GM19239 (cell line): ENCODE data around the gene SLC6A8.
"Not testable (repeated sequence)": the region's sequence is repeated elsewhere in the genome, so short reads cannot be mapped to it uniquely, and the experiment has no call there.

ENCODE experiments used
- DNase-seq: peaks from one replicate; pipeline ENCODE4 v3.0.0; 2011; ENCODE audit warnings: low spot score; ENCODE audit not compliant: insufficient read length
- FAIRE-seq: peaks from 2 replicates; lab custom pipeline; 2011; peaks lifted over from hg19 to GRCh38; lab: Jason Lieb, UNC

SLC6A8 gene

GRCh38 chrX:153691032-153691827 is 3.5 kb downstream of the SLC6A8 start:
- not testable (repeated sequence) for FAIRE-seq, DNase-seq

DNA sequence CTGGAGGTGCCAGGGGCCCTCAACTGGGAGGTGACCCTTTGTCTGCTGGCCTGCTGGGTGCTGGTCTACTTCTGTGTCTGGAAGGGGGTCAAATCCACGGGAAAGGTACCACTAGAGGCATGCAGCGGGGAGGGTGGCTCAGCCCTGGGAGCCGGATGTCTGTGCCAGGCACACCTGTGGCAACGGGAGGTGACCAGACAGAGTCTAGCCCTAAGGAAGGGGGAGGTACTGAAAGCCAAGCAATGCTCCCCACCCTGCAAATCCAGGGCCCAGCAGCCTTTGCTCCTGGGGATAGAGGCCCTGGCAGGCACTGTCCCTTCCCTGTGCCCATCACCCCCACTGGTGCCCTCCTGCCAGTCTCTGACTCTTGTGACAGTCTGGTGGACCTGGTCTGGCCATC is 4.3 kb downstream of the SLC6A8 start:
- FAIRE-seq, result no peak
- DNase-seq, result no peak

DNA sequence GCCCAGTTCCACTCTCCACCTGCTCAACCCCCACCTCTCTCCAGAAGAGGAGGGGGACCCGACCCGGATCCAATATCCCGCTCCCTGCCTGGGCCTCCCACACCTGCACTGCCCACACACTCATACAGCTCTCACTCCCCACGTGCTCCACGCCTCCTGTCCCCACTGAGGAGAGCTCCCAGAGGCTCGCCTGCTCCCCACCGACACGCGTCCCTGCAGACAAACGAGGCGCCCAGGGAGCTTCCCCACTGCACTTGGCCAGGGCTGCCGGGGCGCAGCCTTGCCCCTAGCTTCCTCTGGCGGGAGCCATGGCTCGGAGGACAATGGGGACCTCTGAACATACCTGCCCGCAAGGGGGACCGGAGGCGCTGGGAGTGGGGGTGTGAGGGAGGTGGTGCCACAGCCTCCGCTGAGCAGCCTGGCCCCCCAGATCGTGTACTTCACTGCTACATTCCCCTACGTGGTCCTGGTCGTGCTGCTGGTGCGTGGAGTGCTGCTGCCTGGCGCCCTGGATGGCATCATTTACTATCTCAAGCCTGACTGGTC is 5.0 kb downstream of the SLC6A8 start:
- FAIRE-seq (no peak), DNase-seq (no peak)

- FAIRE-seq (no peak), DNase-seq (no peak)
Measured at GRCh38 chrX:153693216-153694086, 5.7 kb downstream of the SLC6A8 start.

DNA sequence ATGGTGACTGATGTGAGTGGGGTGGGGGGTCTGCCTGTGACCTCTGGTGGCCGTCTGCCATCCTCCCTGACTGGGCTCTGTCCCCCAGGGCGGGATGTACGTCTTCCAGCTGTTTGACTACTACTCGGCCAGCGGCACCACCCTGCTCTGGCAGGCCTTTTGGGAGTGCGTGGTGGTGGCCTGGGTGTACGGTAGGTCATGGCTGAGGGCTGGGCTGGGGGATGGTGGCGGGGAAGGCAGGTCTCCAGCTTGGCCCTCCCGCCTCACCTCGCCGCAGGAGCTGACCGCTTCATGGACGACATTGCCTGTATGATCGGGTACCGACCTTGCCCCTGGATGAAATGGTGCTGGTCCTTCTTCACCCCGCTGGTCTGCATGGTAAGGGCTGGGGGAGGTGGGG is 6.5 kb downstream of the SLC6A8 start:
- not testable (repeated sequence) for FAIRE-seq, DNase-seq

- FAIRE-seq (no peak), DNase-seq (no peak)
Measured at GRCh38 chrX:153694687-153695270, 7.1 kb downstream of the SLC6A8 start.

DNA sequence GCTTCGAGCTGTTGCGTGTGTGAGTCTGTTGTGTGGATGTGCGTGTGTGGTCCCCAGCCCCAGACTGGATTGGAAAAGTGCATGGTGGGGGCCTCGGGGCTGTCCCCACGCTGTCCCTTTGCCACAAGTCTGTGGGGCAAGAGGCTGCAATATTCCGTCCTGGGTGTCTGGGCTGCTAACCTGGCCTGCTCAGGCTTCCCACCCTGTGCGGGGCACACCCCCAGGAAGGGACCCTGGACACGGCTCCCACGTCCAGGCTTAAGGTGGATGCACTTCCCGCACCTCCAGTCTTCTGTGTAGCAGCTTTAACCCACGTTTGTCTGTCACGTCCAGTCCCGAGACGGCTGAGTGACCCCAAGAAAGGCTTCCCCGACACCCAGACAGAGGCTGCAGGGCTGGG is 8.4 kb downstream of the SLC6A8 start:
- FAIRE-seq (no peak), DNase-seq (no peak)

DNA sequence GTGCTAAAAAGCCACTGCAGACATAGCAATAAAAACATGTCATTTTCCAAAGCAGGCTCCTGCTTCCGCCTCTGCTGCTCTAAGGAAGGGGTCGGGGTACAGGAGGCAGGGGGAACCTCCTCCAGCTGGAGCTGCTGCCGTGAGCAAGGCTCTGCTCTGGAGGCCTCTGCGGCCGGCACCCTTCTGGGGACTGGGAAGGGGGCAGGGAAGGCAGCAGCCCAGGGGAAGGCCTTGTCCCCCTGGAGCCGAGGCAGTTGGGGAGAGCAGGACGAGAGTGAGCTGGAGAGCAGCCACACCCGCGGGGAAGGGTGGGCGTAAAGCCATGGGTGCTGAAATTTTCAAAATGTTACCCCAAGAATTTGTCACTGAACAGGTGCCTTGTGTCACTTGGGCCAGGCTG is 8.8 kb downstream of the SLC6A8 start:
- DNase-seq, FAIRE-seq: not testable (repeated sequence)

GRCh38 chrX:153696986-153697722 is 9.4 kb downstream of the SLC6A8 start:
- DNase-seq, result not testable (repeated sequence)

DNA sequence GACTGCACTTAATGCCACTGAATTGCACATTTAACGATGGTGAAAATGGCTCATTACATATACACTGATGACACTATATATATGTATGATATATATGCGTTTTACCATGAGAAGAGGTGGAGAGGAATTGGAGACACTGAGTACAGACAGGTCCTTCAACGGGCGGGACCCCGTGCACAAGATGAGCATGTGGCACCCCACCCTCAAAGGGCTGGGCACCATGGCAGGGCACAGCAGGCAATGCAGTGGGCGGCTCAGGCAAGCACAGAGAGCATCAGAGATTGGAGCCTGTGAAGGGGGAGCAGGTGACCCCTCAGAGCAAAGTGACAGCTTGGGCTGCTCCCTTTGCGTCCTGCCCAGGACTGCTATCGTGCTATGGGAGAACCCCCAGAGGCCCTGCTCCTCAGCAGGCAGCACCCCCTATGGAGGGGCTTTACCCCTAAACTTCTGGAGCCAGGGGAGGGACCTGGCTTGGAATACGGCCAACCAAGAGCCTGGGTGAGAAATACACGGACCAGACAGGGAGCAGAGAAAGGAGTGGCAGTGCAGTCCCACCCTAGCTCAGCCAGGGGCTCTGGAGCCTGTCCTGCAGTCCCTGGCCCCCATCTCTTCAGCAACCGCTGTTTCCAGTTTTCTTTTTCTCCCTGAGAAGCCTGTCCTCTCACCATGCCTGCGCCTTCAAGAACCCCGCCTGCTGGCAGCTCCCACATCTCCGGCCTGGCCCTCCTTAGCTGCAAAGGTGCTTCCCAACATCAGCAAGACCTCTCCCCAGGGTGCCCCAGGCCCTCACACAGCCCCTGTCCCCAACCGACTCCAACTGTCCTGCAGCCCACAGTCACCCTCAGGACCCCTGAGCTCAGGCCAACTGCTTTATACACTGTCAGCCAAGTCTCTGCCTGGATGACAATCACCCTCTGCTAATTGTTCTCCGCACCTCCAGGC is 10.5 kb downstream of the SLC6A8 start:
- no peak for DNase-seq
- no peak for FAIRE-seq

More at GRCh38 chrX:153696986-153697722, 9.4 kb downstream of the SLC6A8 start:
- not testable (repeated sequence) for FAIRE-seq

GRCh38 chrX:153699210-153699783 is 11.6 kb downstream of the SLC6A8 start:
- DNase-seq, FAIRE-seq: not testable (repeated sequence)

DNA sequence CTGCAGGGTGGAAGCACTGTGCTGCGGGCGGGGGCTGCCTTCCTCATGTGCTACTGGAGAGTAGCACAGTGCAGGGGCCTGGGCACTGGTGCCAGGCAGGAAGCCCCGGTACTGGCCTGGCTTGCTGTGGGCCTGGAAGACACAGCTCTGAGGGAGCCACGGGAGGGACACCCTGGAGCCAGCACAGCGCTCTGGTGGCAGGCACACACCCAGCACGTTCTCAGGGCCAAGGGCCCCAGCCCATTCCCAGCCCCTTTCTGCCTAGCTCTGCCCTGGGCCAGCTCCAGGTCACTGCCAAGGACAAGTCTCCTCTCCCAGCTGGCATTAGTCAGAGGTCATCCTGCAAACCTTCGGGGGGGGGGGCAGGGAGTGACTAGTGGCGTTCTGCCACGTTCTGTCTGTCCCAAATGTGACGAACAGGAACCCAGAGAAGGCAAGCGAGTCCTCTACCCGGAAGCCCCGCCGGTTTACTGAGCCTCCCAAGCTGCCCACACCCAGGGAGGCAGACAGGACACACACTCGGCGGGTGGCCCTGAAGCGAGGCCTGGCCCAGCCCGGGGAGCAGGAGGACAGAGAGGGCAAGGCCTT is 12.2 kb downstream of the SLC6A8 start:
- DNase-seq, FAIRE-seq: not testable (repeated sequence)

GRCh38 chrX:153700376-153700945 is 12.7 kb downstream of the SLC6A8 start:
- DNase-seq, result no peak
- no peak for FAIRE-seq

DNA sequence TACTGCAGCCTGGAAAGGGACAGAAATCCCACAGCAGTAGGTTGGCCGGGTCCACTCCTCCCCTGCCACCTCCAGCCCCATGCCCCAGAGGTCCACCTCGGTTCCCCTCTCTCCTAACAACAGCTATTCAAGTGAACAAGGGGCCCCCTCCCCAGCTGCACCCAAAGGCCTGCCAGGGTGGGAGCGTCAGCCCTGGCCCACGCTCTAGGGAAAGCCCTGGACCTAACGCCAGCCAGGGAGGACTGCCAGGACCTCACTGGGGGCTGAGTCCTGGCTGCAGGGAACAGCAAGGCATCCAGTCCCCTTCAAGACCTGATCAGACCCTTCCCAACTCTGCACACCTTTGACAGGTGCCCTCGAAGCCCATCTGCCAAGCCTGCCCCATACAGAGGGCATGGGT is 13.2 kb downstream of the SLC6A8 start:
- DNase-seq, result no peak
- no peak for FAIRE-seq

DNA sequence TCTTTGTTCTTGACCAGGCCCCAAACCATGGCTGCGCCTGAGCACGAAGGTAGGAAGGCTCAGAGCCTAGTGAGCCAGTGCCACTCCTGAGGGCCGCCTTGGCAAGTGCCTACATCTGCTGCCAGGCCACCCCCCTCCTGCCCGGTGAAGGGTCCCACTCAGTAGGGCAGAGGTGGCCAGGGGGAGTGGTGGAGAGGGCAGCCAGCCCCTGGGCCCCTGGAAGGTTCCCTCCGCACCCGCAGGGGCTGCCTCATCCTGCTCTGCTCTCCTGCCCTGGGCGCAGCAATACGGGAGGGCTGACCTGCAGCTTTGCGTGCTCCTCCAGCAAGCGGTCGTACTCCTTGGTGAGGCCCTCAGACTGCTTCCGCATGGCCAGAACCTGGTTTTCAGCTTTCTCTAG is 14.0 kb downstream of the SLC6A8 start:
- FAIRE-seq, result peak; percentile 18

DNA sequence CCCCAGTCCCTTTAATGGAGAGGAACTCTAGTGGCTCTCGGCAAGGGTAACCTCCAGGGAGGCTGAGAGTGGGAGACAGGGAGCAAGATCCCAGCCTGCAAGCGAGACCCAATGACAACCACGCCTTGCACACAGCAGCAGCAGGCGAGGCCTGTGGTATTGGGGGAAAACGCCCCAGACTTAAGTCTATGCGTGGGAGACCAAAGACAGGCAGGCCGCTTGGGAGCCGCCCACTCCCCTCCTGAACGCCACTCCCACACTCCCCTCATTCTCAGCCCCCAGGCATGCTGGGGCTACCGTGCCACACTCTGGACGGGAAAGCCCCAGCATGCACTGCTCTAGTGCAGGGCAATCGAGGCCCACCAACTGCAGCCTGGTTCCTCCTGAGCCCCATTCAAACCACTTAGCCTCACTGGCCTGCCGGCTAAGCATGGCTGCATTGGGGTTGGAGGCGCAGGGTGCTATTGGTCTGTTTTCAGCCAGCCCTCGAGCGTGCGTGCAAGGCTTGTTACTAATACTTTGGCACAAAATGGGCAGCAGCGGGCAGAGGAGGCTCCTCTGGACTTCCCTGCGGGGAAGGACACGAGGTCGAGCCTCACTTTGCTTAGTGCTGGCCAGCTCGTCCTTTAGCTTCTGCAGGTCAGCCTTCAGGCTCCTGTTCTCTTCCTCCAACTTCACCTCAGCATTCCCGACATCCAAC is 14.8 kb downstream of the SLC6A8 start:
- FAIRE-seq, result no peak
- DNase-seq, result no peak

More for the DNA sequence above, 14.0 kb downstream of the SLC6A8 start:
- DNase-seq, result no peak

- DNase-seq, result no peak
- FAIRE-seq, result no peak
Measured at GRCh38 chrX:153703036-153703370, 15.3 kb downstream of the SLC6A8 start.
